Measurements from ENCODE around the gene LDB2. TPM values are rescaled to one million over a fixed set of nuclear protein-coding genes. Genes with fewer than 3 reads are reported as not detected.
"Not testable (repeated sequence)": the region's sequence is repeated elsewhere in the genome, so short reads cannot be mapped to it uniquely, and the experiment has no call there.

LDB2 gene
- 10 to 100 TPM; 79.3 to 88.2 TPM for total RNA-seq
- polyA plus RNA-seq (ENCODE audit: insufficient read length in 2 of 2): 10 to 100 TPM; 41.7 to 44.4 TPM
- long read RNA-seq, donor 1, partial matches to known transcripts: 0 of 4 reads
- long read RNA-seq, donor 1, other reads (novel, unspliced or antisense): 0 of 4 reads
- long read RNA-seq, donor 2, partial matches to known transcripts: 0 of 1 reads
- long read RNA-seq, donor 2, other reads (novel, unspliced or antisense): 0 of 1 reads
- long read RNA-seq, donor 3, partial matches to known transcripts: 7 of 10 reads
- long read RNA-seq, donor 3, other reads (novel, unspliced or antisense): 0 of 10 reads
- long read RNA-seq, donor 4, partial matches to known transcripts: 0 of 9 reads
- long read RNA-seq, donor 4, other reads (novel, unspliced or antisense): 0 of 9 reads

DNA sequence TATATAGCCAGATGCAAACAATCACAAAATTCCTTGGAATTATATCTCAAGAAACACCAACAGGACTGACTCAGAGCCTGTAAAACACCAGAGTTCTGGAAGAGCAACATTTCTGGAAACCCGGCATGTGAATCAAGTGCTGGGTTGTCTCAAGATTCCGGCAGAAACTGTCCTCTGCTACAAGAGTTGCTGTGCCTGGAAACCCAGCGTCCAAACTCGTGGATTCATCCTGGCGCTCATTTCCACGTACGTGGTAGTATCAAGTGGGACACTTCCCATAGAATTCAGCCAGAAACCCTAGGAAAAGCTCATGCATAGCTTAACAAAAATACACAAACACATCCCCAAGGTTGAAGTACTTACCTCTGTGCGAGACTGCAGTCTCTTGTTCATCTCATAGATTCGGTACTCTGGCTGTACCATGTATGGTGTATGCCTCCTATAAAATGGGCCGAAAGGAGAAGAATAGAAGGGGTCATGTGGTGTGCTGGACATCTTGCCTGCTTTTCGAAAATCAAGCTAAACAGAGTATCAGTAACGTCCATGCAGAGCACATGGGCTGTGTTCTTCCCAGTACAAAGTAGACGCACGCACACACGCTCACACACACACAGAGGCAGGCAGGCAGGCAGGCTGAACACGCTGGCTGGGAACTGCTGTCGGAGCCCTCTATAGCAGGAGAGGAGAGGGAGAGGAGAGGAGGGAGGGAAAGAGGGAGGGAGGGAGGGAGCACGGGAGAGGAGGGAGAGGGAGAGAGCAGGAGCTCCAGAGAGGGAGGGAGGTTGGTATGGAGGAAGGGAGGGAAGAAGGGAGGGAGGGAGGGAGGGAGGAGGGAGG is at the start of gene LDB2:
LDB2 (minus strand) TSS at position 655 of the 837 bp plus-strand sequence.
- under 1% methylated on average over 9 of the region's 18 CpGs for WGBS (ENCODE audit: insufficient coverage)
- peak; percentile 62 to 96 (median 80) for DNase-seq (ENCODE audit: low read depth in 4 of 6, low spot score in 6 of 6)

GRCh38 chr4:16942491-16942890 is 44.0 kb upstream of the LDB2 start:
- Histone ChIP-seq H3K9me3 (ENCODE audit: control insufficient read depth, insufficient read depth, low read length) (no peaks in the 10 kb centered on the region), H3K36me3 (ENCODE audit: control insufficient read depth, insufficient read depth, low read length) (no peaks in the 10 kb centered on the region), H3K4me1 (ENCODE audit: control insufficient read depth, insufficient read depth, low read length) (no peaks in the 10 kb centered on the region), H3K27me3 (ENCODE audit: control insufficient read depth, insufficient read depth, low read length) (no peaks in the 10 kb centered on the region), H3K4me3 (ENCODE audit: low read depth, low read length) (no peak overlapping the region), H3K27ac (ENCODE audit: low read depth, low read length) (no peak overlapping the region)
- 100% methylated on average over 5 of the region's 14 CpGs for WGBS (ENCODE audit: insufficient coverage)
- no peak for DNase-seq (ENCODE audit: low read depth in 4 of 6, low spot score in 6 of 6)

More for the DNA sequence above, at the start of gene LDB2:
- peak within 1 kb of the TSS; percentile 82 for H3K27ac ChIP-seq (ENCODE audit: low read depth, low read length)
- no peaks in the 10 kb centered on the region for H3K27me3 ChIP-seq (ENCODE audit: control insufficient read depth, insufficient read depth, low read length)
- no peaks in the 10 kb centered on the region for H3K4me1 ChIP-seq (ENCODE audit: control insufficient read depth, insufficient read depth, low read length)
- H3K9me3 ChIP-seq (ENCODE audit: control insufficient read depth, insufficient read depth, low read length): no peaks in the 10 kb centered on the region
- no peaks in the 10 kb centered on the region for H3K36me3 ChIP-seq (ENCODE audit: control insufficient read depth, insufficient read depth, low read length)
- peak within 1 kb of the TSS; percentile 54 for H3K4me3 ChIP-seq (ENCODE audit: low read depth, low read length)

DNA sequence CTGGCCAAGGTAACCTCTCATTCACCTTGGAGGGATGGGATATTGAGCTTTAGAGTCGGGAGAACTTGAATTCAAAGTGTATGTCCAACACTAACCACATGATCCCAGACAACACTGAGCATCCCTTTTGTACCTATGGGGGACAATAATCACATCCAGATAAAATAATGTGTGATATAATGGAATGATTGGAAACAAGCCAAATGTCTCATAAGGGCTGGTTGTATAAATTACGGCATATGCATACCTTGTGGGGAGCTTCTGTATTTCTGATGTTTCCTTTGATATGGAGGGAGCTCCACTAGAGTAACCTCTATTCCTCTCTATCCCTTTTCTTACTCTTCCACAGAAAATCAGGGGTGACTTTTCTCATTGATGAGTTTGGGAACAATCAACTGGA is 40.7 kb upstream of the LDB2 start:
- Histone ChIP-seq H3K36me3 (ENCODE audit: control insufficient read depth, insufficient read depth, low read length) (no peaks in the 10 kb centered on the region), H3K27me3 (ENCODE audit: control insufficient read depth, insufficient read depth, low read length) (no peaks in the 10 kb centered on the region), H3K27ac (ENCODE audit: low read depth, low read length) (no peak overlapping the region), H3K4me3 (ENCODE audit: low read depth, low read length) (no peak overlapping the region), H3K9me3 (ENCODE audit: control insufficient read depth, insufficient read depth, low read length) (no peaks in the 10 kb centered on the region), H3K4me1 (ENCODE audit: control insufficient read depth, insufficient read depth, low read length) (no peaks in the 10 kb centered on the region)
- WGBS (ENCODE audit: insufficient coverage): no CpG with 5 or more reads among the region's 2 CpGs
- DNase-seq (ENCODE audit: low read depth in 4 of 6, low spot score in 6 of 6): peak in 1 of 6 donors; percentile 3

DNA sequence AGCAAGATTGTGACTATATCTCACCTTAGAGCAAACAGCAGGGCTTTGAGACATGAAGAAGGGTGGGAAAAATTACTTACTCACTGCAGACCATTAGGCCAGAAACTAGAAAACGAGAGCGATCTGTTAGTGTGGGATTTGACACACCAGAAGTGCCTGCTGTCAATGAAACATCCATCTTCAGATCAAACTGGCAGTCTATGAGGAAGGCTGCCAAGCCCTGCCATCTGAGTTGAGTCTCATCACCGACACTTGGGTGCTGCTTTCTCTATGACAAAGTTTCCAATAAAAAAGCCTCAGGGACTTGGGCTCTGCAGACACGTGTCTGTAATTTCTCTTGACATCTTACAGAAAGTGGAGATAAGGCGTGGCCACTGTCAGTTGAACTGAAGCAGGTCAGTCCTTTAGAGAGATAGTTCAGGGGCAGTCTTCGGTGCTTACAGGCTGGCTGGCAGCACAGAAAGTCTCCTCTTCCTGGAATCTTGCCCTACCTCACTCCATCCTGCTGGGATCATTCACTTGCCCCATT is 40.1 kb upstream of the LDB2 start:
- Histone ChIP-seq H3K36me3 (ENCODE audit: control insufficient read depth, insufficient read depth, low read length) (no peaks in the 10 kb centered on the region), H3K9me3 (ENCODE audit: control insufficient read depth, insufficient read depth, low read length) (no peaks in the 10 kb centered on the region), H3K4me3 (ENCODE audit: low read depth, low read length) (no peak overlapping the region), H3K4me1 (ENCODE audit: control insufficient read depth, insufficient read depth, low read length) (no peaks in the 10 kb centered on the region), H3K27me3 (ENCODE audit: control insufficient read depth, insufficient read depth, low read length) (no peaks in the 10 kb centered on the region), H3K27ac (ENCODE audit: low read depth, low read length) (no peak overlapping the region)
- DNase-seq (ENCODE audit: low read depth in 4 of 6, low spot score in 6 of 6): peak in 2 of 6 donors; percentile 7 to 24
- WGBS (ENCODE audit: insufficient coverage): 85% methylated on average over 4 of the region's 6 CpGs

GRCh38 chr4:16931339-16932305 is 33.2 kb upstream of the LDB2 start:
- DNase-seq (ENCODE audit: low read depth in 4 of 6, low spot score in 6 of 6): no peak
- no peaks in the 10 kb centered on the region for H3K27me3 ChIP-seq (ENCODE audit: control insufficient read depth, insufficient read depth, low read length)
- no peak overlapping the region for H3K27ac ChIP-seq (ENCODE audit: low read depth, low read length)
- no peaks in the 10 kb centered on the region for H3K4me1 ChIP-seq (ENCODE audit: control insufficient read depth, insufficient read depth, low read length)
- no peaks in the 10 kb centered on the region for H3K9me3 ChIP-seq (ENCODE audit: control insufficient read depth, insufficient read depth, low read length)
- H3K4me3 ChIP-seq (ENCODE audit: low read depth, low read length): no peak overlapping the region
- 50% methylated on average over 1 of the region's 5 CpGs for WGBS (ENCODE audit: insufficient coverage)
- H3K36me3 ChIP-seq (ENCODE audit: control insufficient read depth, insufficient read depth, low read length): no peaks in the 10 kb centered on the region

GRCh38 chr4:16926214-16926613 is 27.8 kb upstream of the LDB2 start:
- Histone ChIP-seq H3K27me3 (ENCODE audit: control insufficient read depth, insufficient read depth, low read length) (no peaks in the 10 kb centered on the region), H3K9me3 (ENCODE audit: control insufficient read depth, insufficient read depth, low read length) (no peaks in the 10 kb centered on the region), H3K4me1 (ENCODE audit: control insufficient read depth, insufficient read depth, low read length) (no peaks in the 10 kb centered on the region), H3K27ac (ENCODE audit: low read depth, low read length) (no peak overlapping the region), H3K4me3 (ENCODE audit: low read depth, low read length) (no peak overlapping the region), H3K36me3 (ENCODE audit: control insufficient read depth, insufficient read depth, low read length) (no peaks in the 10 kb centered on the region)
- WGBS (ENCODE audit: insufficient coverage): no CpG with 5 or more reads among the region's 1 CpG
- no peak for DNase-seq (ENCODE audit: low read depth in 4 of 6, low spot score in 6 of 6)

DNA sequence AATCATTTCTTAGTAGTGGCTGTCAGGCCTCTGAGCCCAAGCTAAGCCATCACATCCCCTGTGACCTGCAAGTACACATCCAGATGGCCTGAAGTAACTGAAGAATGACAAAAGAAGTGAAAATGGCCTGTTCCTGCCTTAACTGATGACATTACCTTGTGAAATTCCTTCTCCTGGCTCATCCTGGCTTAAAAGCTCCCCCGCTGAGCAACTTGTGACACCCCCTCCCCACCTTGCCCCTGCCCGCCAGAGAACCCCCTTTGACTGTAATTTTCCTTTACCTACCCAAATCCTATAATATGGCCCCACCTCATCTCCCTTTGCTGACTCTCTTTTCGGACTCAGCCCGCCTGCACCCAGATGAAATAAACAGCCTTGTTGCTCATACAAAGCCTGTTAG is 20.3 kb upstream of the LDB2 start:
- not testable (repeated sequence) for H3K27me3 ChIP-seq (ENCODE audit: control insufficient read depth, insufficient read depth, low read length); H3K4me1 ChIP-seq (ENCODE audit: control insufficient read depth, insufficient read depth, low read length); H3K4me3 ChIP-seq (ENCODE audit: low read depth, low read length); H3K27ac ChIP-seq (ENCODE audit: low read depth, low read length); H3K36me3 ChIP-seq (ENCODE audit: control insufficient read depth, insufficient read depth, low read length); H3K9me3 ChIP-seq (ENCODE audit: control insufficient read depth, insufficient read depth, low read length); DNase-seq (ENCODE audit: low read depth in 4 of 6, low spot score in 6 of 6)
- 67% methylated on average over 2 of the region's 4 CpGs for WGBS (ENCODE audit: insufficient coverage)

- Histone ChIP-seq H3K36me3 (ENCODE audit: control insufficient read depth, insufficient read depth, low read length) (no peaks in the 10 kb centered on the region), H3K4me3 (ENCODE audit: low read depth, low read length) (no peak overlapping the region), H3K27me3 (ENCODE audit: control insufficient read depth, insufficient read depth, low read length) (no peaks in the 10 kb centered on the region), H3K9me3 (ENCODE audit: control insufficient read depth, insufficient read depth, low read length) (no peaks in the 10 kb centered on the region), H3K27ac (ENCODE audit: low read depth, low read length) (no peak overlapping the region), H3K4me1 (ENCODE audit: control insufficient read depth, insufficient read depth, low read length) (no peaks in the 10 kb centered on the region)
- no peak for DNase-seq (ENCODE audit: low read depth in 4 of 6, low spot score in 6 of 6)
- 78% methylated on average over 13 of the region's 13 CpGs for WGBS (ENCODE audit: insufficient coverage)
Measured at GRCh38 chr4:16916719-16917337, 18.4 kb upstream of the LDB2 start.
